Left ventricle myocardium superior (tissue), 1 donor: ENCODE data around the gene OR2K2. TPM values are rescaled to one million over a fixed set of nuclear protein-coding genes. Genes with fewer than 3 reads are reported as not detected.
"Not testable (repeated sequence)": the region's sequence is repeated elsewhere in the genome, so short reads cannot be mapped to it uniquely, and the experiment has no call there.

Experiments
- ATAC-seq: fragments of 200-7000 bp; cut with Tn5 transposase; one replicate; pipeline ENCODE4 v1.9.1; 2020; ENCODE audit warnings: mild to moderate bottlenecking, moderate library complexity
- DNase-seq: peaks from one replicate; pipeline ENCODE4 v3.0.0-alpha.2; 2020
- intact Hi-C: fragments of 100-400 bp; cut with micrococcal nuclease; formaldehyde crosslinking; loops from one replicate; pipeline ENCODE4 v1.11.0; 2022
- total RNA-seq: library from RNA; stranded (reverse); fragmentation: NEBNext Ultra II Directional; extraction: Animal tissue kit (Norgen Biotek cat#: 25700); gene quantifications from one replicate; pipeline ENCODE4 v1.2.1, GENCODE V29; 2021
- donor health status: DM: no; HTN: yes; CAD: no; lungs with severe emphysema.

OR2K2 gene
- total RNA-seq, 1 donor from 2014 or later: not detected

- DNase-seq, intact Hi-C loops: not testable (repeated sequence)
- ATAC-seq: peak; percentile 22
Observed at GRCh38 chr9:111299599-111299966, 30.4 kb downstream of the OR2K2 start.

GRCh38 chr9:111298731-111299598 lies 31.1 kb downstream of the OR2K2 start:
- ATAC-seq: peak; percentile 90
- intact Hi-C loops: no loop called here
- DNase-seq: peak; percentile 67

GRCh38 chr9:111298111-111298510 lies 31.9 kb downstream of the OR2K2 start:
- ATAC-seq: no peak
- intact Hi-C loops: no loop called here
- DNase-seq: no peak

GRCh38 chr9:111297066-111297824 lies 32.8 kb downstream of the OR2K2 start:
- intact Hi-C loops: no loop called here

GRCh38 chr9:111294691-111295451 lies 35.2 kb downstream of the OR2K2 start:
- DNase-seq: no peak
- no peak for ATAC-seq
- intact Hi-C loops: no loop called here

More at GRCh38 chr9:111297066-111297824, 32.8 kb downstream of the OR2K2 start:
- no peak for DNase-seq
- no peak for ATAC-seq

- DNase-seq: no peak
- intact Hi-C loops: no loop called here
- no peak for ATAC-seq
Observed at GRCh38 chr9:111287127-111287526, 42.9 kb downstream of the OR2K2 start.

- DNase-seq: no peak
- ATAC-seq: peak; percentile 41
- intact Hi-C loops: no loop called here
Observed at GRCh38 chr9:111284703-111285102, 45.3 kb downstream of the OR2K2 start.

- no peak for DNase-seq
- intact Hi-C loops: no loop called here
- peak; percentile 50 for ATAC-seq
Observed at GRCh38 chr9:111282845-111283244, 47.2 kb downstream of the OR2K2 start.

GRCh38 chr9:111280795-111281194 lies 49.2 kb downstream of the OR2K2 start:
- DNase-seq, intact Hi-C loops, ATAC-seq: not testable (repeated sequence)

Other genes with a start within 250 kb of the OR2K2 start
- 120 TPM for gene ECPAS, start 154.2 kb upstream of the OR2K2 start, total RNA-seq
- 4.9 TPM for gene ZNF483, start 195.0 kb upstream of the OR2K2 start, total RNA-seq